Central memory CD8-positive, alpha-beta T cell (primary cell): ENCODE results near the gene SLC44A4.

Experiments
- ATAC-seq: fragments of 150-1000 bp; cut with Tn5 transposase; replicated peaks from 2 replicates; pipeline ENCODE4 v1.10.0; 2022; ENCODE audit warnings: mild to moderate bottlenecking, moderate FRiP score, moderate number of reproducible peaks; ENCODE audit not compliant: poor library complexity, severe bottlenecking; ENCODE audit errors: extremely low read depth
- DNase-seq, 2 donors: peaks; one replicate each; pipeline ENCODE4 v3.0.0; 2021; ENCODE audit warnings: low spot score in 2 of 2
- H3K27ac Mint-ChIP-seq: one replicate; pipeline ENCODE4 v1.8.0; 2022; ENCODE audit warnings: low read depth, mild to moderate bottlenecking, moderate library complexity, mixed read lengths
- H3K27me3 Mint-ChIP-seq: one replicate; pipeline ENCODE4 v1.8.0; 2022; ENCODE audit warnings: mixed read lengths
- H3K36me3 Mint-ChIP-seq: one replicate; pipeline ENCODE4 v1.8.0; 2022; ENCODE audit warnings: mild to moderate bottlenecking, moderate library complexity, mixed read lengths; ENCODE audit not compliant: insufficient read depth
- H3K4me1 Mint-ChIP-seq: one replicate; pipeline ENCODE4 v1.8.0; 2022; ENCODE audit warnings: mixed read lengths
- H3K4me3 Mint-ChIP-seq: one replicate; pipeline ENCODE4 v1.8.0; 2022; ENCODE audit warnings: mild to moderate bottlenecking, moderate library complexity, mixed read lengths
- H3K9me3 Mint-ChIP-seq: one replicate; pipeline ENCODE4 v1.8.0; 2022; ENCODE audit warnings: mixed read lengths

SLC44A4 gene

DNA sequence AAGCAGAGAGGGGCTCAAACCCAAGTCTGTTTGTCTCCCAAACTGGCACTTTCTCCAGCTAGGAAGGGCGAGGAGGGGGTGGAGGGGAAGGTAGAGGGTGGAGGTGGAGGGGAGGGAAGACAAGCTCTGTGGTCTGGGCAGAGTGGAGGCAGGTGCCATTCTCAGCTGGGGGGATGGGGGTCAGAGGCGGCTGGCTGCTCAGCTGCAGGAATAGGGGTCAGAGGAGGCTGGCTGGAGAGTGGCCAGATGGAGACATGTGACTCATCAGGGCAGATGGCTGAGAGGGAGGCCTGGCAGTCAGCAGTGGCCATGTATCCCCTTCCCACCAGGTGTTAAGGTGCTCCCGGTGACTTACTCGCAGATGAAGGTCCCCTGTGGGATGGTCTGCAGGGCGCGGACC is 3.5 kb upstream of the SLC44A4 start:
- no peak for ATAC-seq

GRCh38 chr6:31881136-31881859 is 2.5 kb upstream of the SLC44A4 start:
- H3K9me3 Mint-ChIP-seq = no peaks in the 10 kb centered on the region
- no peak for DNase-seq
- no peaks in the 10 kb centered on the region for H3K27me3 Mint-ChIP-seq
- no peaks in the 10 kb centered on the region for H3K4me1 Mint-ChIP-seq
- no peak overlapping the region for H3K4me3 Mint-ChIP-seq
- ATAC-seq = no peak
- no peak overlapping the region for H3K27ac Mint-ChIP-seq
- peaks cover 39% of the 10 kb centered on the region for H3K36me3 Mint-ChIP-seq

More for the DNA sequence above, 3.5 kb upstream of the SLC44A4 start:
- Mint-ChIP-seq H3K9me3 (no peaks in the 10 kb centered on the region), H3K27me3 (no peaks in the 10 kb centered on the region), H3K36me3 (peaks cover 40% of the 10 kb centered on the region), H3K4me1 (no peaks in the 10 kb centered on the region), H3K27ac (no peak overlapping the region), H3K4me3 (no peak overlapping the region)
- no peak for DNase-seq

DNA sequence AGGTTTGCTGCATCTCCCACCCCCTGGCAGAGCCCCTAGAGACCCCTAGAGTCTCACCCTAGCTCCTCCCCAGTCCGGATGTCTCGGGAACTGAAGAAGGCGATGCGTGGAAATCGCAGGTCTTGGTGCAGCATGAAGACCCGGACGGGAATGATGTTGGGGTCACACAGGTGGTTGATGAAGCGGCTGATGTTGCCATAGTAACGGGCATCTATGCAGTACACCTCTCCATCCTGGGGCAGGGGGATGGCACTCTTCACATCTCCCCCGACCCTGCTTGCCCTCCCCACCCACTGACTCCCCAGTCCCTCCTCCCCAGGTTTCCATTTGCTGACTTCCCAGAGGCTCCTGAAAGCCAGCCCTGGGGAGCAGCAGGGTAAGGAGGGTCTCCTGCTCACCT is 1.8 kb upstream of the SLC44A4 start:
- DNase-seq (no peak), ATAC-seq (no peak)
- Mint-ChIP-seq H3K27ac (no peak overlapping the region), H3K4me1 (no peaks in the 10 kb centered on the region), H3K36me3 (peaks cover 32% of the 10 kb centered on the region), H3K27me3 (no peaks in the 10 kb centered on the region), H3K9me3 (no peaks in the 10 kb centered on the region), H3K4me3 (no peak overlapping the region)

DNA sequence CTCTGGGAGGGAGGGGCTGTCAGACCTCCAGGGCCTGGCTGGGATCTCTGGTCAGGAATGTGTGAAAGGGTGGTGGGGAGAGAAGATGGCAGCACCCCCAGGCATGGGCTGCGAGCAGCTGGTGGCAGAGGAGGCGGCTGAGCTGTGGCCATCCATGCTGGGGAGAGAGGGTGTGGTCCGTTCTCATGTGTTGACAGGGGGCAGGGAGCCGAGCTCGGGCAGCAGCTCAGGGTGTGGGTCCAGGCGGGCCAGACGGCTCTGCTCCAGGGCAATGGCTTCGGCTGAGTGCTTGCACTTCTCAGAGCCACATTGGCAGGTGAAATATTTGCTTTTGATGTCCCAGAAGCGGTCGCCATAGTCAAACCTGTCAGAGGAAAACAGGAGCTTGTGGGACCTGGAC is 1.1 kb upstream of the SLC44A4 start:
- ATAC-seq (no peak), DNase-seq (no peak)
- Mint-ChIP-seq H3K4me1 (no peaks in the 10 kb centered on the region), H3K27me3 (no peaks in the 10 kb centered on the region), H3K36me3 (peaks cover 28% of the 10 kb centered on the region), H3K27ac (no peak overlapping the region), H3K4me3 (no peak overlapping the region), H3K9me3 (no peaks in the 10 kb centered on the region)

DNA sequence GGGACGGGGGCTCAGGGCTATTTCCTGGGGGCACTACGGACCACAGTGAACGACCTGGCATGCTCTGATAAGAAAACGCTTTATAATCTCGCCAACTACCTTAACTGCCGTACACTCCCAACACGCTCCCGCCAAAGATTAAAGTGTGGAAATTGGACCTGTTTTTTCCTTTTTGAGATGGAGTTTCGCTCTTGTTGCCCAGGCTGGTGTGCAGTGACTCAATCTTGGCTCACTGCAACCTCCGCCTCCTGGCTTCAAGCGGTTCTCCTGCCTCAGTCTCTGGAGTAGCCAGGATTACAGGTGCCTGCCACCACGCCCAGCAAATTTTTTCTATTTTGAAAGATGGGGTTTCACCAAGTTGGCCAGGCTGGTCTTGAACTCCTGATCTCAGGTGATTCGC is 346 bp upstream of the SLC44A4 start:
- ATAC-seq (no peak), DNase-seq (no peak)
- Mint-ChIP-seq H3K27ac (no peak overlapping the region), H3K4me3 (no peak overlapping the region), H3K9me3 (no peaks in the 10 kb centered on the region), H3K27me3 (no peaks in the 10 kb centered on the region), H3K4me1 (no peaks in the 10 kb centered on the region), H3K36me3 (peaks cover 27% of the 10 kb centered on the region)

- peak overlapping the region; percentile 29 for H3K27ac Mint-ChIP-seq
- ATAC-seq (no peak), DNase-seq (no peak)
- no peaks in the 10 kb centered on the region for H3K27me3 Mint-ChIP-seq
- H3K4me3 Mint-ChIP-seq = no peak overlapping the region
- H3K4me1 Mint-ChIP-seq = no peaks in the 10 kb centered on the region
- H3K36me3 Mint-ChIP-seq = peaks cover 20% of the 10 kb centered on the region
- H3K9me3 Mint-ChIP-seq = no peaks in the 10 kb centered on the region
Observed at GRCh38 chr6:31878222-31878621, 575 bp downstream of the SLC44A4 start.

DNA sequence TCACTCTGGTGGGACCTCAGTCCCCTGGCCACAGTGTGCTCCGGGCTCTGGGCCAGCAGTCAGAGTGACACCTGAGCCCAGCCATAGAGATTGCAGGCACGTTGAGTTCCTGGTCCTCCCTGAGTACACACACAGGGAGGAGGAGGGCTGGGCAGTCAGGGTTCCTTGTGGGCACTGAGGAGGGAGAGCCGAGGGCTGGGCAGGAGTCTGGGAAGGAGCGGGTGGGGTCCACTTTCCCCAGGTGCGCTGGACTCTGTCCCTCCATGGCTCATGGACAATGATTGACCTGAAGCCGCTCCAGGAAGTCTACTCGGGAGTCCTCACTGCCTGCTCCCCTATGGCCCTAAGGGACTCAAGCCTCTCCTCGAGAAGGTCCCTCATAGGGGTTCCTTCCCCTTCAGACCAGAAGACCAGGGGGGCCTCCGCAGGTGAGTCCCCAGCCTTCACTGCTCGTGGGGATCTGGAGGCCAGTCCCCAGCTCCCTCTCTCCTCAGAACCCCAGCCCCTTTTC is 1.1 kb downstream of the SLC44A4 start:
- Mint-ChIP-seq H3K9me3 (no peaks in the 10 kb centered on the region), H3K4me3 (no peak overlapping the region), H3K4me1 (no peaks in the 10 kb centered on the region), H3K36me3 (peaks cover 20% of the 10 kb centered on the region), H3K27ac (peak overlapping the region; percentile 29), H3K27me3 (no peaks in the 10 kb centered on the region)
- ATAC-seq (no peak), DNase-seq (no peak)

- H3K9me3 Mint-ChIP-seq = no peaks in the 10 kb centered on the region
Observed at GRCh38 chr6:31877125-31877650, 1.6 kb downstream of the SLC44A4 start.

DNA sequence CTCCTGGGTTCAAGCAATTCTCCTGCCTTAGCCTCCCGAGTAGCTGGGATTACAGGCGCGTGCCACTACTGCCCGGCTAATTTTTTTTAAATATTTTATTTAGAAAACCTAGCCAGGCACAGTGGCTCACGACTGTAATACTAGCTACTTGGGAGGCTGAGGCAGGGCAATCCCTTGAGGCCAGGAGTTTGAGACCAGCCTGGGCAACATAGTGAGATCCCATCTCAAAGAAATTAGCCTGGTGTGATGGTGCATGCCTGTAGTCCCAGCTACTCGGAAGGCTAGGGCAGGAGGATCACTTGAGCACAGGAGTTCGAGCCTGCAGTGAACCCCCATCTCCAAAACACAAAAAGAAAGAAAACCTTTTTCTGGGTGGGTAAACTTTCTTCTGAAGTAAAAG is 2.4 kb downstream of the SLC44A4 start:
- no peak for DNase-seq
- Mint-ChIP-seq H3K4me1 (no peaks in the 10 kb centered on the region), H3K27ac (no peak overlapping the region), H3K36me3 (peaks cover 13% of the 10 kb centered on the region), H3K9me3 (no peaks in the 10 kb centered on the region), H3K27me3 (no peaks in the 10 kb centered on the region), H3K4me3 (no peak overlapping the region)
- ATAC-seq = no peak

More at GRCh38 chr6:31877125-31877650, 1.6 kb downstream of the SLC44A4 start:
- Mint-ChIP-seq H3K27me3 (no peaks in the 10 kb centered on the region), H3K4me3 (no peak overlapping the region), H3K4me1 (no peaks in the 10 kb centered on the region), H3K36me3 (peaks cover 18% of the 10 kb centered on the region), H3K27ac (no peak overlapping the region)
- no peak for ATAC-seq
- no peak for DNase-seq

DNA sequence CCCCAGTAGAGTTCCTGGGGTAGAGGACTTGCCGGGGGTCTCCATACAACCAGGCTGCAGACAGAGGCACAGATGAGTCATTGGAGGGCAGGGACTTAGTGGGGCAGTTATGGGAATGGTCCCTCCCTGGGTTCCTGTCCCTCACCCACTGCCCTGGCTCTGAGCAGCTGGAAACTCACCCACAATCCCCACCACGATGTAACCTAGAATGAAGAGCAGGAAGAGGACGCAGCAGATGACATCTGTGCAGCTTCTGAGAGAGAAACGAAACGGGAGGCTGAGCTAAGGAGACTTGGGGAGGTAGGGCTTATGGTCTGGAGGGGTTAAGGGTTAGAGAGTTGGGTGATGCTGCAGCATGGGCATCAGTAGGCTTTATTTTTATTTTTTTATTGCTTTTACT is 2.9 kb downstream of the SLC44A4 start:
- Mint-ChIP-seq H3K4me3 (no peak overlapping the region), H3K9me3 (no peaks in the 10 kb centered on the region), H3K4me1 (no peaks in the 10 kb centered on the region), H3K36me3 (peaks cover 10% of the 10 kb centered on the region), H3K27ac (no peak overlapping the region), H3K27me3 (no peaks in the 10 kb centered on the region)
- ATAC-seq = no peak
- no peak for DNase-seq

- no peaks in the 10 kb centered on the region for H3K27me3 Mint-ChIP-seq
- no peaks in the 10 kb centered on the region for H3K9me3 Mint-ChIP-seq
- no peaks in the 10 kb centered on the region for H3K4me1 Mint-ChIP-seq
- DNase-seq (no peak), ATAC-seq (no peak)
- no peak overlapping the region for H3K27ac Mint-ChIP-seq
- H3K4me3 Mint-ChIP-seq = no peak overlapping the region
- peaks cover 5% of the 10 kb centered on the region for H3K36me3 Mint-ChIP-seq
Observed at GRCh38 chr6:31874836-31875572, 3.8 kb downstream of the SLC44A4 start.

GRCh38 chr6:31874084-31874670 is 4.6 kb downstream of the SLC44A4 start:
- Mint-ChIP-seq H3K27ac (peak overlapping the region; percentile 23), H3K4me1 (no peaks in the 10 kb centered on the region), H3K4me3 (no peak overlapping the region), H3K36me3 (peaks cover 2% of the 10 kb centered on the region), H3K27me3 (no peaks in the 10 kb centered on the region), H3K9me3 (no peaks in the 10 kb centered on the region)
- ATAC-seq = no peak
- no peak for DNase-seq
